KMS-11 (cell line): ENCODE results near the gene DGCR2.

Experiments
- H2AFZ ChIP-seq: fragments of 200-600 bp; sonication (generic); 2 replicates; pipeline ENCODE4 v1.6.1; 2016; ENCODE audit warnings: antibody characterized with exemption, mixed run types, low read depth
- H3K27ac ChIP-seq: fragments of 200-600 bp; sonication (generic); 2 replicates; pipeline ENCODE4 v1.6.1; 2016; ENCODE audit warnings: mild to moderate bottlenecking, mixed run types
- H3K27me3 ChIP-seq: fragments of 200-600 bp; sonication (generic); 2 replicates; pipeline ENCODE4 v1.6.1; 2017; ENCODE audit warnings: mild to moderate bottlenecking, low read depth, mixed run types, moderate library complexity; ENCODE audit not compliant: insufficient read depth
- H3K36me3 ChIP-seq: fragments of 200-600 bp; sonication (generic); 2 replicates; pipeline ENCODE4 v1.6.1; 2017; ENCODE audit warnings: mild to moderate bottlenecking, mixed run types; ENCODE audit not compliant: insufficient read depth
- H3K4me1 ChIP-seq: fragments of 200-600 bp; sonication (generic); 2 replicates; pipeline ENCODE4 v1.6.1; 2016; ENCODE audit warnings: mild to moderate bottlenecking, low read depth, mixed run types; ENCODE audit not compliant: poor library complexity, severe bottlenecking
- H3K4me2 ChIP-seq: fragments of 200-600 bp; sonication (generic); 2 replicates; pipeline ENCODE4 v1.7.0; 2016; ENCODE audit warnings: mild to moderate bottlenecking, mixed run types
- H3K4me3 ChIP-seq: fragments of 200-600 bp; sonication (generic); IDR thresholded peaks from 2 replicates; pipeline ENCODE4 v1.6.1; 2017; ENCODE audit warnings: low read depth, low read length, mixed read lengths; ENCODE audit not compliant: insufficient read depth
- H3K79me2 ChIP-seq: fragments of 200-600 bp; sonication (generic); 2 replicates; pipeline ENCODE4 v1.6.1; 2016; ENCODE audit warnings: low read depth, mixed run types; ENCODE audit not compliant: insufficient read depth
- H3K9ac ChIP-seq: fragments of 200-600 bp; sonication (generic); 2 replicates; pipeline ENCODE4 v1.6.1; 2016; ENCODE audit warnings: mild to moderate bottlenecking, mixed run types
- H4K20me1 ChIP-seq: fragments of 200-600 bp; sonication (generic); 2 replicates; pipeline ENCODE4 v1.6.1; 2016; ENCODE audit warnings: mild to moderate bottlenecking, mixed run types; ENCODE audit not compliant: insufficient read depth
- CTCF ChIP-seq: fragments of 200-600 bp; sonication (generic); conservative IDR thresholded peaks from 2 replicates; pipeline ENCODE4 v1.6.1; 2017; ENCODE audit warnings: low read depth, mild to moderate bottlenecking, antibody characterized with exemption, low read length, moderate library complexity, mixed read lengths

The DGCR2 gene

GRCh38 chr22:19128946-19129727, 6.9 kb upstream of the DGCR2 start:
- no peak overlapping the region for H3K27ac ChIP-seq
- no peak overlapping the region for H3K4me3 ChIP-seq
- H3K27me3 ChIP-seq, result no peaks in the 10 kb centered on the region
- no peaks in the 10 kb centered on the region for H3K36me3 ChIP-seq
- H3K9ac ChIP-seq, result no peak overlapping the region
- no peaks in the 10 kb centered on the region for H3K4me1 ChIP-seq
- no peak overlapping the region for H2AFZ ChIP-seq
- no peaks in the 10 kb centered on the region for H3K79me2 ChIP-seq
- TF ChIP-seq CTCF, result no peak
- no peaks in the 10 kb centered on the region for H4K20me1 ChIP-seq
- no peak overlapping the region for H3K4me2 ChIP-seq

GRCh38 chr22:19128009-19128401, 5.8 kb upstream of the DGCR2 start:
- no peak overlapping the region for H2AFZ ChIP-seq
- no peaks in the 10 kb centered on the region for H3K4me1 ChIP-seq
- H3K27ac ChIP-seq, result no peak overlapping the region
- no peaks in the 10 kb centered on the region for H3K27me3 ChIP-seq
- H3K4me3 ChIP-seq, result no peak overlapping the region
- no peak overlapping the region for H3K4me2 ChIP-seq
- TF ChIP-seq CTCF, result no peak
- no peak overlapping the region for H3K9ac ChIP-seq
- H3K79me2 ChIP-seq, result no peaks in the 10 kb centered on the region
- H4K20me1 ChIP-seq, result no peaks in the 10 kb centered on the region
- no peaks in the 10 kb centered on the region for H3K36me3 ChIP-seq

- no peak overlapping the region for H3K4me3 ChIP-seq
- H3K79me2 ChIP-seq, result no peaks in the 10 kb centered on the region
Measured at GRCh38 chr22:19127329-19128008, 5.3 kb upstream of the DGCR2 start.

More at GRCh38 chr22:19127329-19128008, 5.3 kb upstream of the DGCR2 start:
- Histone ChIP-seq H4K20me1 (no peaks in the 10 kb centered on the region), H3K9ac (no peak overlapping the region), H3K27me3 (no peaks in the 10 kb centered on the region), H3K4me2 (no peak overlapping the region), H3K4me1 (no peaks in the 10 kb centered on the region), H3K36me3 (no peaks in the 10 kb centered on the region), H3K27ac (no peak overlapping the region), H2AFZ (no peak overlapping the region)
- no peak for TF ChIP-seq CTCF
